Vagina (tissue), 2 donors: ENCODE measurements around the gene MBOAT2. TPM values are rescaled to one million over a fixed set of nuclear protein-coding genes. Genes with fewer than 3 reads are reported as not detected.
"Not testable (repeated sequence)": the region's sequence is repeated elsewhere in the genome, so short reads cannot be mapped to it uniquely, and the experiment has no call there.

ENCODE experiments used
- DNase-seq, 2 donors: peaks; one replicate each; pipeline ENCODE4 v3.0.0-alpha.2; 2017; ENCODE audit errors: extremely low spot score in 2 of 2
- H3K27ac ChIP-seq: fragments of 200-600 bp; sonication (generic); one replicate; pipeline ENCODE4 v1.5.1; 2019
- H3K27me3 ChIP-seq: fragments of 200-600 bp; sonication (generic); one replicate; pipeline ENCODE4 v1.5.1; 2019
- H3K36me3 ChIP-seq, 2 donors: fragments of 200-600 bp; sonication (generic); one replicate each; pipeline ENCODE4 v1.5.1; 2017 to 2019
- H3K4me1 ChIP-seq: fragments of 200-600 bp; sonication (generic); one replicate; pipeline ENCODE4 v1.5.1; 2019
- H3K4me3 ChIP-seq, 2 donors: fragments of 200-600 bp; sonication (generic); 1 replicate in 1 of 2; 2 replicates in 1 of 2; pipeline ENCODE4 v1.5.1; 2016 to 2019
- H3K9me3 ChIP-seq: fragments of 200-600 bp; sonication (generic); one replicate; pipeline ENCODE4 v1.5.1; 2019
- CTCF ChIP-seq, 3 experiments: fragments of 450-650 bp in 2 of 3; fragments of 200-600 bp in 1 of 3; sonication (generic) in 1 of 3; IDR thresholded peaks; one replicate each; pipeline ENCODE4 v1.5.1; 2017 to 2019; ENCODE audit warnings: antibody characterized with exemption in 3 of 3, mild to moderate bottlenecking in 2 of 3, moderate library complexity in 2 of 3
- POLR2A ChIP-seq, 2 donors: fragments of 450-650 bp; IDR thresholded peaks; one replicate each; pipeline ENCODE4 v1.6.1; 2017; ENCODE audit warnings: antibody characterized with exemption in 2 of 2, mild to moderate bottlenecking in 2 of 2, moderate library complexity in 2 of 2
- POLR2AphosphoS5 ChIP-seq, 2 donors: sonication (generic); formaldehyde crosslinking; IDR thresholded peaks; one replicate each; pipeline ENCODE4 v1.9.0; 2017; ENCODE audit warnings: antibody characterized with exemption in 2 of 2, mild to moderate bottlenecking in 2 of 2, low read depth in 1 of 2; ENCODE audit not compliant: insufficient read depth in 1 of 2
- intact Hi-C: fragments of 100-400 bp; cut with DNase I; formaldehyde crosslinking; loops from one replicate; pipeline ENCODE4 v1.15.1; 2023
- total RNA-seq: library from RNA; depleted of rRNA; stranded (reverse); fragments of >200 nt; gene quantifications from one replicate; pipeline ENCODE4 v1.2.3, GENCODE V29; 2016

Gene MBOAT2
- total RNA-seq, 1 donor from 2014 or later = 32.9 TPM

- Histone ChIP-seq H3K27me3 (no peaks in the 10 kb centered on the region), H3K4me3 (no peak overlapping the region), H3K27ac (no peak overlapping the region), H3K9me3 (no peaks in the 10 kb centered on the region), H3K4me1 (no peaks in the 10 kb centered on the region), H3K36me3 (no peaks in the 10 kb centered on the region)
- intact Hi-C loops = no loop called here
- TF ChIP-seq CTCF (IDR thresholded peaks at IDR 0.05) (no peak), POLR2AphosphoS5 (IDR thresholded peaks at IDR 0.05; ENCODE audit: insufficient read depth in 1 of 2, low read depth in 1 of 2) (no peak), POLR2A (IDR thresholded peaks at IDR 0.05) (no peak)
- DNase-seq = no peak
Measured at GRCh38 chr2:8915941-8916340, 87.5 kb downstream of the MBOAT2 start.

- H3K36me3 ChIP-seq, H3K27me3 ChIP-seq, intact Hi-C loops, DNase-seq, H3K4me1 ChIP-seq, H3K9me3 ChIP-seq, H3K27ac ChIP-seq, H3K4me3 ChIP-seq: not testable (repeated sequence)
Measured at GRCh38 chr2:8913767-8914166, 89.7 kb downstream of the MBOAT2 start.

GRCh38 chr2:8907764-8908288 is 95.7 kb downstream of the MBOAT2 start:
- H3K4me1 ChIP-seq = no peaks in the 10 kb centered on the region
- no peaks in the 10 kb centered on the region for H3K9me3 ChIP-seq
- no peak for DNase-seq
- H3K4me3 ChIP-seq = no peak overlapping the region
- H3K36me3 ChIP-seq = peaks cover 0 to 2% of the 10 kb centered on the region in 2 donors
- intact Hi-C loops = no loop called here
- H3K27me3 ChIP-seq = no peaks in the 10 kb centered on the region
- TF ChIP-seq CTCF (IDR thresholded peaks at IDR 0.05) (no peak), POLR2A (IDR thresholded peaks at IDR 0.05) (no peak), POLR2AphosphoS5 (IDR thresholded peaks at IDR 0.05; ENCODE audit: insufficient read depth in 1 of 2, low read depth in 1 of 2) (no peak)
- no peak overlapping the region for H3K27ac ChIP-seq

- H3K27ac ChIP-seq, H3K9me3 ChIP-seq, H3K27me3 ChIP-seq, H3K4me3 ChIP-seq, H3K36me3 ChIP-seq, H3K4me1 ChIP-seq, DNase-seq, intact Hi-C loops: not testable (repeated sequence)
Measured at GRCh38 chr2:8903924-8904323, 99.6 kb downstream of the MBOAT2 start.

- H3K27ac ChIP-seq, H3K27me3 ChIP-seq, H3K9me3 ChIP-seq, H3K36me3 ChIP-seq, intact Hi-C loops, H3K4me3 ChIP-seq, H3K4me1 ChIP-seq, DNase-seq: not testable (repeated sequence)
Measured at GRCh38 chr2:8902757-8903156, 100.7 kb downstream of the MBOAT2 start.

- H3K27ac ChIP-seq, DNase-seq, H3K4me1 ChIP-seq, H3K4me3 ChIP-seq, H3K27me3 ChIP-seq, H3K9me3 ChIP-seq, intact Hi-C loops: not testable (repeated sequence)
- peaks cover 0 to 13% of the 10 kb centered on the region in 2 donors for H3K36me3 ChIP-seq
Measured at GRCh38 chr2:8897206-8897605, 106.3 kb downstream of the MBOAT2 start.

- H3K27me3 ChIP-seq, DNase-seq, H3K4me1 ChIP-seq, H3K4me3 ChIP-seq, H3K9me3 ChIP-seq, H3K27ac ChIP-seq, intact Hi-C loops: not testable (repeated sequence)
- H3K36me3 ChIP-seq = peaks cover 0 to 13% of the 10 kb centered on the region in 2 donors
Measured at GRCh38 chr2:8896671-8897070, 106.8 kb downstream of the MBOAT2 start.

- peaks cover 0 to 13% of the 10 kb centered on the region in 2 donors for H3K36me3 ChIP-seq
- DNase-seq, H3K27ac ChIP-seq, H3K9me3 ChIP-seq, H3K27me3 ChIP-seq, intact Hi-C loops, H3K4me1 ChIP-seq, H3K4me3 ChIP-seq: not testable (repeated sequence)
Measured at GRCh38 chr2:8895087-8895912, 108.2 kb downstream of the MBOAT2 start.
